Measurements from ENCODE around the gene MGAM2.

MGAM2 gene

DNA sequence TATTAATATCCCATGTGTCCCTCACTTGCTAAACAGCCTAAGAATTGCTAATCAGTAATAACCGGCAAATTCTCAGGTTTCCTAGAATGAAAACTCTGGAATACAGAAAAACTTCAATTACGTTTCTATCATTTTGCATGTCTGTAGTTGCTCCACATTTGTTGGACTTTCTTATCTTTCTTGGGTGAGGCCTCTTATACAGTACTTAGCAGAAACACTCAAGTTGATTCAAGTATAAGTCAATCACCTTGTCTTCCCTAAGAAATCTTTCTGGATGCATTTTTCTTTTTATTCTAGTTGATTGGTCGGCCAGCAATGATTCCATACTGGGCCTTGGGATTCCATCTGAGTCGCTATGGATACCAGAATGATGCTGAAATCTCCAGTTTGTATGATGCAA is 61.4 kb downstream of the MGAM2 start:
- Mint-ChIP-seq H3K4me1 (ENCODE audit: low read depth in 2 of 2) (no peaks in the 10 kb centered on the region), H3K27me3 (no peaks in the 10 kb centered on the region), H3K36me3 (ENCODE audit: insufficient read depth) (peaks cover 4% of the 10 kb centered on the region), H3K27ac (no peak overlapping the region), H3K9me3 (peaks cover 0 to 6% of the 10 kb centered on the region in 2 donors), H3K4me3 (no peak overlapping the region)
- no peak for DNase-seq
- no peak for ATAC-seq (replicated peaks)

DNA sequence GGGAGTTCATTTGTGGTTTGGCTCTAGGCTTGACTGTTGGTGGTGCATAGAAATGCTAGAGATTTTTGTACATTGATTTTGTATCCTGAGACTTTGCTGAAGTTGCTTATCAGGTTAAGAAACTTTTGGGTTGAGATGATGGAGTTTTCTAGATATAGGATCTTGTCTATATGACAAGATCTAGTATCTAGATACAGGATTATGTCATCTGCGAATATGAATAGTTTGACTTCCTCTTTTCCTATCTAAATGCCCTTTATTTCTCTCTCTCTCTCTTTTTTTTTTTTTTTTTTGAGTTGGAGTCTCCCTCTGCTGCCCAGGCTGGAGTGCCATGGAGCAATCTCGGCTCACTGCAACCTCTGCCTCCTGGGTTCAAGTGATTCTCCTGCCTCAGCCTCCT is 62.9 kb downstream of the MGAM2 start:
- DNase-seq = no peak
- peaks cover 4% of the 10 kb centered on the region for H3K36me3 Mint-ChIP-seq (ENCODE audit: insufficient read depth)
- ATAC-seq (replicated peaks) = no peak
- H3K27ac Mint-ChIP-seq = no peak overlapping the region
- H3K4me1 Mint-ChIP-seq (ENCODE audit: low read depth in 2 of 2) = no peaks in the 10 kb centered on the region
- no peaks in the 10 kb centered on the region for H3K27me3 Mint-ChIP-seq
- no peak overlapping the region for H3K4me3 Mint-ChIP-seq
- peaks cover 0 to 6% of the 10 kb centered on the region in 2 donors for H3K9me3 Mint-ChIP-seq

DNA sequence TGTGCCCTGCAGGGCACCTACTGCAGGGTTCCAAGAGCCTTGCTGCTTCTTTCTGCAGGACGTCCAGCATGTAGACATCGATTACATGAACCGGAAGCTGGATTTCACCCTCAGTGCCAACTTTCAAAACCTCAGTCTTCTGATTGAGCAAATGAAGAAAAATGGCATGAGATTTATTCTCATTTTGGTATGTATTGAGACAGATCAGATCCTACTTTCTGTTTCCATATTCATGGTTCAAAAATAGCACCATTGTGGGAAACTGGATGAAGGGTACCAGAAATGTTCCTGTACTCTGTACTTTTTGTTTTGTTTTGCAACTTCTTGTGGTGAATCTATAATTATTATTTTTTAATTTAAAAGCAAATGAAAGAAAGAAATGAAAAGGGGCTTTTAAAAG is 64.1 kb downstream of the MGAM2 start:
- H3K27ac Mint-ChIP-seq = no peak overlapping the region
- peaks cover 6% of the 10 kb centered on the region for H3K36me3 Mint-ChIP-seq (ENCODE audit: insufficient read depth)
- DNase-seq (no peak), ATAC-seq (replicated peaks) (no peak)
- no peaks in the 10 kb centered on the region for H3K4me1 Mint-ChIP-seq (ENCODE audit: low read depth in 2 of 2)
- H3K4me3 Mint-ChIP-seq = no peak overlapping the region
- no peaks in the 10 kb centered on the region for H3K27me3 Mint-ChIP-seq
- H3K9me3 Mint-ChIP-seq = peaks cover 0 to 6% of the 10 kb centered on the region in 2 donors

- no peak overlapping the region for H3K4me3 Mint-ChIP-seq
- no peaks in the 10 kb centered on the region for H3K4me1 Mint-ChIP-seq (ENCODE audit: low read depth in 2 of 2)
- H3K36me3 Mint-ChIP-seq (ENCODE audit: insufficient read depth) = peaks cover 6% of the 10 kb centered on the region
- H3K27ac Mint-ChIP-seq = no peak overlapping the region
- DNase-seq (no peak), ATAC-seq (replicated peaks) (no peak)
- no peaks in the 10 kb centered on the region for H3K27me3 Mint-ChIP-seq
- peaks cover 0 to 6% of the 10 kb centered on the region in 2 donors for H3K9me3 Mint-ChIP-seq
Observed at GRCh38 chr7:142176901-142177300, 65.4 kb downstream of the MGAM2 start.

DNA sequence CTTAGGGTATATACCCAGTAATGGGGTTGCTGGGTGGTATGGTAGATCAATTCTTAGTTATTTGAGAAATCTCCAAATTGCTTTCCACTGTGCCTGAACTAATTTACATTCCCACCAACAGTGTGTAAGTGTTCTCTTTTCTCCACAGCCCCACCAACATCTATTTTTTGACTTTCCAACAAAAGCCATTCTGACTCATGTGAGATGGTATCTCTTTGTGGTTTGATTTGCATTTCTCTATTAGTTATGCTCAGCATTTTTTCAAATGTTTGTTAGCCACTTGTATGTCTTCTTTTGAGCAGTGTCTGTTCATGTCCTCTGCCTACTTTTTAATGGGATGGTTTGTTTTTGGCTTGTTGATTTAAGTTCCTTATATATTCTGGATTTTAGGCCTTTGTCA is 66.4 kb downstream of the MGAM2 start:
- peaks cover 2% of the 10 kb centered on the region for H3K36me3 Mint-ChIP-seq (ENCODE audit: insufficient read depth)
- H3K4me3 Mint-ChIP-seq = no peak overlapping the region
- DNase-seq = no peak
- no peaks in the 10 kb centered on the region for H3K4me1 Mint-ChIP-seq (ENCODE audit: low read depth in 2 of 2)
- ATAC-seq (replicated peaks) = no peak
- H3K27me3 Mint-ChIP-seq = no peaks in the 10 kb centered on the region
- H3K9me3 Mint-ChIP-seq = peaks cover 0 to 6% of the 10 kb centered on the region in 2 donors
- H3K27ac Mint-ChIP-seq = no peak overlapping the region

- Mint-ChIP-seq H3K9me3 (no peaks in the 10 kb centered on the region), H3K27ac (no peak overlapping the region), H3K4me1 (ENCODE audit: low read depth in 2 of 2) (no peaks in the 10 kb centered on the region), H3K36me3 (ENCODE audit: insufficient read depth) (peaks cover 2% of the 10 kb centered on the region), H3K4me3 (no peak overlapping the region), H3K27me3 (no peaks in the 10 kb centered on the region)
- DNase-seq (no peak), ATAC-seq (replicated peaks) (no peak)
Observed at GRCh38 chr7:142180426-142180825, 68.9 kb downstream of the MGAM2 start.

DNA sequence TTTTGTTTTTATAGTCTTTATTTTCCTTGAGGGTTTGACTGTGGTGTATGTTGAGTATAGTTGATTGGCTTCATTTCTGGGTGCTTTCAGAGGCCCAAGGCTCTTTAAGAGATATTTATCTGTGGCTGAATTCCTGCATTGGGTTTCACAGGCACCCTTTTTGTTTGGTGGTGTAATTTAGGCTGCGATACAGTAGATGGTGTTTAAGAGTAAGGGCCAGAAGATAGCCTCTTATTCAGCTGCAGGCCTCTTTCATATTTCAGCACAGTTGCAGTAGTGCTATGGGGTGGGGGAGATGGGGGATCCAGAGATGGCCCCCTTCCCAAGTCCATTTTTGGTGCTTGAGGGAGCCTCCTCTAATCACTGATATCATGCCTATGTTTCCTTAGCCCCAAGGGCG is 69.7 kb downstream of the MGAM2 start:
- Mint-ChIP-seq H3K36me3 (ENCODE audit: insufficient read depth) (peaks cover 2% of the 10 kb centered on the region), H3K27ac (no peak overlapping the region), H3K4me1 (ENCODE audit: low read depth in 2 of 2) (no peaks in the 10 kb centered on the region), H3K4me3 (no peak overlapping the region), H3K27me3 (peaks cover 6 to 8% of the 10 kb centered on the region in 2 donors), H3K9me3 (no peaks in the 10 kb centered on the region)
- DNase-seq = no peak
- ATAC-seq (replicated peaks) = no peak

GRCh38 chr7:142181966-142182365 is 70.4 kb downstream of the MGAM2 start:
- Mint-ChIP-seq H3K4me3 (no peak overlapping the region), H3K36me3 (ENCODE audit: insufficient read depth) (peaks cover 2% of the 10 kb centered on the region), H3K27ac (no peak overlapping the region), H3K4me1 (ENCODE audit: low read depth in 2 of 2) (no peaks in the 10 kb centered on the region), H3K9me3 (no peaks in the 10 kb centered on the region), H3K27me3 (peaks cover 6 to 11% of the 10 kb centered on the region in 2 donors)
- DNase-seq = no peak
- ATAC-seq (replicated peaks) = no peak

DNA sequence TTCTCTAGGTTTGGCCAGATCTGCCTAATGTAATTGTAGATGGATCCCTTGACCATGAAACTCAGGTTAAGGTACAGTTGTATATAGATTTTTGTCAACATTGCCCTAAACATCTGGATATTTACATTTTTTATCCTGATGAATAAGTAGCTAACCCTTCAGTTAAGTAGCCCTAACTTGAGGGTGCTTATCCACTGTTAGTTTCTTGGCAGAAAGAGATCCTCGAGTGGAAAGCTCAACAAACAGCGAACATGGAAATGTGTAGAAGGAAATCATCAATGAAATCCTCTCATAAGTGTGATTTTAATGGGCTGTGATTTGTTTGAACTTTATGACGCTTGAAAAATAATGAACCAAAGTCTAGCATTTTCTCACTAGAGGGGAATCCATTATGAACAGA is 73.6 kb downstream of the MGAM2 start:
- H3K4me3 Mint-ChIP-seq = no peak overlapping the region
- no peaks in the 10 kb centered on the region for H3K36me3 Mint-ChIP-seq (ENCODE audit: insufficient read depth)
- DNase-seq (no peak), ATAC-seq (replicated peaks) (no peak)
- no peak overlapping the region for H3K27ac Mint-ChIP-seq
- H3K4me1 Mint-ChIP-seq (ENCODE audit: low read depth in 2 of 2) = no peaks in the 10 kb centered on the region
- peaks cover 6 to 11% of the 10 kb centered on the region in 2 donors for H3K27me3 Mint-ChIP-seq
- H3K9me3 Mint-ChIP-seq = no peaks in the 10 kb centered on the region

DNA sequence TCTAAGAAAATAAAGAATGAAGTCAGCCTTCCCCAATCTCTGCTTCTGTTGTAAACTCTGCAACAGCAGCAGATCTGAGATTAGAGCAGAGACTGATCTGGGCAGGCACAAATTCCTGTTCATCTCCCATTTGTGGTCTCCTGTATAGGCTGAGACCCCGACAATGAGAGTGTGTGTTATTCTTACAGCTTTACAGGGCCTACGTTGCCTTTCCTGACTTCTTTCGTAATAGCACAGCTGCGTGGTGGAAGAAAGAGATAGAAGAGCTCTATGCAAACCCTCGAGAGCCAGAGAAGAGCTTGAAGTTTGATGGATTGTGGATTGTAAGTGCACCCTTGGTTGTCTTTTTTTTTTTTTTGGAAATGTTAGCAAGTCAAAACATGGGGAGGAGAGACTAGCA is 74.3 kb downstream of the MGAM2 start:
- no peaks in the 10 kb centered on the region for H3K9me3 Mint-ChIP-seq
- H3K36me3 Mint-ChIP-seq (ENCODE audit: insufficient read depth) = no peaks in the 10 kb centered on the region
- H3K4me1 Mint-ChIP-seq (ENCODE audit: low read depth in 2 of 2) = no peaks in the 10 kb centered on the region
- H3K27ac Mint-ChIP-seq = no peak overlapping the region
- peaks cover 6 to 11% of the 10 kb centered on the region in 2 donors for H3K27me3 Mint-ChIP-seq
- no peak for ATAC-seq (replicated peaks)
- no peak overlapping the region for H3K4me3 Mint-ChIP-seq
- no peak for DNase-seq

GRCh38 chr7:142188154-142188553 is 76.6 kb downstream of the MGAM2 start:
- DNase-seq (no peak), ATAC-seq (replicated peaks) (no peak)
- Mint-ChIP-seq H3K4me3 (no peak overlapping the region), H3K9me3 (no peaks in the 10 kb centered on the region), H3K27me3 (peaks cover 6 to 11% of the 10 kb centered on the region in 2 donors), H3K36me3 (ENCODE audit: insufficient read depth) (no peaks in the 10 kb centered on the region), H3K27ac (no peak overlapping the region), H3K4me1 (ENCODE audit: low read depth in 2 of 2) (no peaks in the 10 kb centered on the region)

GRCh38 chr7:142188846-142189245 is 77.3 kb downstream of the MGAM2 start:
- H3K27ac Mint-ChIP-seq = no peak overlapping the region
- DNase-seq = no peak
- peaks cover 12 to 15% of the 10 kb centered on the region in 2 donors for H3K27me3 Mint-ChIP-seq
- no peak for ATAC-seq (replicated peaks)
- no peak overlapping the region for H3K4me3 Mint-ChIP-seq
- no peaks in the 10 kb centered on the region for H3K36me3 Mint-ChIP-seq (ENCODE audit: insufficient read depth)
- H3K9me3 Mint-ChIP-seq = no peaks in the 10 kb centered on the region
- H3K4me1 Mint-ChIP-seq (ENCODE audit: low read depth in 2 of 2) = no peaks in the 10 kb centered on the region

- no peak overlapping the region for H3K27ac Mint-ChIP-seq
- DNase-seq (no peak), ATAC-seq (replicated peaks) (no peak)
- no peaks in the 10 kb centered on the region for H3K36me3 Mint-ChIP-seq (ENCODE audit: insufficient read depth)
- H3K4me1 Mint-ChIP-seq (ENCODE audit: low read depth in 2 of 2) = no peaks in the 10 kb centered on the region
- H3K4me3 Mint-ChIP-seq = no peak overlapping the region
- no peaks in the 10 kb centered on the region for H3K9me3 Mint-ChIP-seq
- H3K27me3 Mint-ChIP-seq = peaks cover 6 to 7% of the 10 kb centered on the region in 2 donors
Observed at GRCh38 chr7:142194201-142194600, 82.7 kb downstream of the MGAM2 start.

GRCh38 chr7:142196066-142196840 is 84.7 kb downstream of the MGAM2 start:
- DNase-seq (no peak), ATAC-seq (replicated peaks) (no peak)
- no peaks in the 10 kb centered on the region for H3K9me3 Mint-ChIP-seq
- no peaks in the 10 kb centered on the region for H3K4me1 Mint-ChIP-seq (ENCODE audit: low read depth in 2 of 2)
- peaks cover 6 to 7% of the 10 kb centered on the region in 2 donors for H3K27me3 Mint-ChIP-seq
- H3K27ac Mint-ChIP-seq = no peak overlapping the region
- no peak overlapping the region for H3K4me3 Mint-ChIP-seq
- no peaks in the 10 kb centered on the region for H3K36me3 Mint-ChIP-seq (ENCODE audit: insufficient read depth)

Data from effector memory CD8-positive, alpha-beta T cell (primary cell).